Activated naive CD4-positive, alpha-beta T cell treated with Interleukin-2 at 50 U/mL for 16 hours (primary cell): ENCODE data around the gene PPP1CC.

Experiments
- DNase-seq: peaks from one replicate; pipeline ENCODE4 v3.0.0-alpha.2; 2020

Gene PPP1CC

DNA sequence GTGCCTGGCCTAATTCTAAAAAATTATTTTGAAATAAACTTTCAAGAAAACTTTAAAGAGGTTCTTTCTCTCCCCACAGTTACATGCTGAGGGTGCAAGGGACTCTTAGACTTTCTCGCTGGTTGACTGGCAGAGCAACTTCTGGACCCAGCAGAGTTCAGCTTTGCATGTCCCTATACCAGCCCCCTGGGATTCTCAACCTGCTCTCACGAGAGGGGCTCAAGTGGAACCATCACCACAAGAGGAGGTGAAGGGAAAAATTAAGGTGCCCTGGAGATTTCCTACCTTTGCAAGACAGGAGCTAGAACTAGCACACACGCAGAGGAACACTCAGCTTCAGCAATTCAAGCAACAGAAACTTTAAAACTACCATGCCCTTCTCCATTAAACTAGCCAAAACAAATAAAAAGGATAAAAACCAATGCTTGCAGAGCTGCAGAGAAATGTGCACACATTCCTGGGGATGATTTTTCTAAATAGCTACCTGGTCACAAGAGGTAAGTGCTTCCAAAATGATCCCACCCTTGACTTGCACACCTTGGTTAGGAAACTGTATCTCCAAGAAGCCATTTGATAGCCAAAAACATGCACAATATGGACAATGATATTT is 56.3 kb downstream of the PPP1CC start:
- no peak for DNase-seq

DNA sequence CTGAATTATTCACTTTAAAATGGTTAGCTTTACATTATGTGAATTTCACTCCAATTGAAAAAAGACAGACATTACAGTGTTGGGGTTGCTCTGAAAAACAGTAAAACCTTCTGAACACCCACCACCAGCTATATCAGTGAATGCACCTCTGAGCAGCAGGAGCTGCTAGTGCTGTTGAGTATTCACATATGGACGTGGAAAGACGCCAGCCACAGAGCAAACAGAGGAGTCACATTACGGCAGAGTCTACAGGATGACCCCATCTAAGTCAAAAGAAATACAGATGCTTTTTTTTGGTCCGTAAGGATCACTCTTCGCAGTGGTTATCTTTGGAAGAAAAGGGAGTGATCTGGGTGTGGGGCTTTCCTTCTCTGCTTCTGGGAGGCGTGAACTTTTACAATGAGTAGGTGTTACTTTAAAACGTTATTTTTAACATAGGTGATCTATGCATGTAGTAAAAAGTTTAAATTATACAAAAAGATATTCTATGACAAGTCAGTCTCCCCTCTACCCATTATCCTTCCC is 58.3 kb downstream of the PPP1CC start:
- DNase-seq: no peak

DNA sequence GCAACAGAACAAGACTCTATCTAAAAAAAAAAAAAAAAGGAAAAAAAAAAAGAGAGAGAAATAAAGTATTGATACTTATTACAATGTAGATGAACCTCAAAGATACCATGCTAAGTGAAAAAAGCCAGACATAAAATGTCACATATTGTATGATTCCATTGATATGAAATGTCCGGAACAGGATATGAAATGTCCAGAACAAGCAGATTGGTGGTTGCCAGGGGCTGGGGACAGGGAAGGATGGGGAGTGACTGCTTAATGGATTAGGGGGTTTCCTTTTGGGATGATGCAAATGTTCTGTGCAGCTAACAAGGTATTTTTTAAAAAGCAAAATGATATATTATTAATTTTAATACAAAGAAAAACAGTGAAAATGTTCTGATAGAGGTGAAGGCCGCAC is 58.8 kb downstream of the PPP1CC start:
- DNase-seq: no peak

DNA sequence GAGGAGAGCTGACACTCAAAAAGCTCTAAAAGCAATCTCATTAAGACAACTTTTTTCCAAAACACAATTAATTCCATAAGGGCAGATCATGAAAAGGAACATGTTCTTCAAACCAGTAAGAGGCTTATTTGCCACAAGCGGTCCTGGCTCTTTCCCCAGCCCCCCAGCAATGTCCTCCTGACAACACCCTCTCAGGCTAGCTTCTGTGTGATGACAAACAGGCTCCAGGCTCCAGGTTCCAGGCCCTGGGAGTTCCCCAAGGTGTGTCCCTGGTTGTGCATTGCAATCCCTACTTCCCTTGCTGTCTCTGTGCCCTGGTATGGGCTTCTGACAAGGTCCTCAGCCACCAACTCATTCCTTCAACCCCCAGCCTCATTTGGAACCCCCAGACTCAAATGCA is 62.7 kb downstream of the PPP1CC start:
- DNase-seq: no peak

DNA sequence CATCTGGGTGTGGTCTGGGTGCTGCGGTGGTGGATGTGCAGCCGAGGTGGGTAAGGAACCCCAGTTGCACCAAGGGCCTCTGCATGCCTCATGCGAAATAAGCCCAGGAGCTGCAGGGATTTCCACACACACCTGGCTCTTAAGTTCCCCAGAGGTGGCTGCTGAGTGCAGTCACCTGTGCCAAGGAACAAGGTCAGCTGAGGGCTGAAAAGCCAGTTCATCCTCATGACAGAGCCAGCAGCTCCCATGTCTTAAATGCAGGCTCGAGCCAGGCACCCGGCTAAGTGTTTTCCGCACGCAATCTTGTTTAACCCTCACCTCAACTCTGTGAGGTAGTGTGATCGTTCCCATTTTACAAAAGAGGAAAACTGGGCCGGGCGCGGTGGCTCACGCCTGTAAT is 63.5 kb downstream of the PPP1CC start:
- no peak for DNase-seq

DNA sequence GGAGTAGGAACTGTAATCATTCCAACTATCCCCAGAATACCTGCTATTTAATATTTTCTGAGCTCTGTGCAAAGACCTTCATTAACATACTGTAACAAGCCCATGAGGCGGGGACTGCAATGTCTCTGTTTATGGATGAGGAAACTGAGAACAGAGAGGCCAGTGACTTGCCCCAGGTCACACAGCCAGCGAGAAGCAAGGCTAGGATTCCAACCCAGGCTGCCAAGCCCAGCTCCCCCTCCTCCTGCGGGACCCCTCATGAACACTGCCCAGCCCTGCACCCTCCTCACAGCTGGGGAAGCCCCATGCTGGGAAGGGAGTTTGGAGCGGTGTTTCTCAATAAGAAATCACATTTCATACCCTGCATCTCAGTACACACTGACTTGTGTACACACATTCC is 64.7 kb downstream of the PPP1CC start:
- DNase-seq: no peak

DNA sequence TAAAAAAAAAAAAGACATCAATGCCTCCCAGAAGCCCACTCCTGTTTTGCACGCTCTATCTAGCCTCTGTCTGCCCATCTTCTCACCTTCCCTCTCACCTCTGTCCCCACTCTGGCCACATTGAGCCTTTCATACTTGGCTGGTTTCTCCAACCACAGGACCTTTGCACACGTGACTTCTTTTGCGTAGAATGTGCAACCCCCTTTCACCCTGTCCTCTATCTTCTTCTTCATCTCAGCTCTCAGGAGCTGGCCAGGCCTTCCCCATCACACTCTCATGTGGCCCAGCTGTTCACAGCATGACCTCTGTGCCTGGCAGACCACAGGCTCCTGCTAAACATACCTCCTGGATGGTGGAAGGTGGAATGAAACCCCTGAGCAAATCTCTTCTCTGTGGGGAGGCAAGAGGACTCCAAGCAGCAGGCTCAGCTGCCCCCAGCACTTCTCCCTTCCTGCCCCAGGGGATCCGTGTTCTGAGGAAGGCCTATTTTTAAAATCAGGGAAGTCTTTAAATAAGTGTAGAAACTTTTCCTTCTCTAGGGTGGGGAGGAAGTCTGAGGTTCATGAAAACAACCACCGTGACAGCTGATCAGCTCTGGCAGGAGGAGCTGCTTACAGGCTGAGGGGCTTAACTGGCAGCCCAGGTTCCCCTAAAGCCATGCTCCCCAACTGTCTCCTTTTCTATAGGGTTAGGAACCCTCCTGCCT is 65.3 kb downstream of the PPP1CC start:
- no peak for DNase-seq

DNA sequence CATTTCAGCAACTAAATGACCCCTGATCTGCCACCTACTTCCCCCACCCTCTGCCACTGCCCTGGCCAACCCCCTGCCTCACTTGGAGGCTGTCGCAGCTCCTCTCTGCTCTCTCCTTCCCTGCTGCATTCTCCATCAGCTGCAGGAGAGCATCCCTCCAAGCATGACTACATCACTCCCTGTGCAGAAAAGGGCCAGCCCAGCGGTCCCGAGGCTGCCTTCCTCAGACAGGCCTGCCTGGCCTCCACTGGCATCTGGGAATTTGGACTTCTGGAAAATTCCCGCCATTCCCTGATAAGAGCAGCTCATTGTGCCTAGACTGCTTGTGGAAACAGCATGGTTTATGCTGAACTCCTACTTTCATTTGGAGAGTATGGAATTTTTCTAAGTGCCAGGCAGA is 66.5 kb downstream of the PPP1CC start:
- no peak for DNase-seq

DNA sequence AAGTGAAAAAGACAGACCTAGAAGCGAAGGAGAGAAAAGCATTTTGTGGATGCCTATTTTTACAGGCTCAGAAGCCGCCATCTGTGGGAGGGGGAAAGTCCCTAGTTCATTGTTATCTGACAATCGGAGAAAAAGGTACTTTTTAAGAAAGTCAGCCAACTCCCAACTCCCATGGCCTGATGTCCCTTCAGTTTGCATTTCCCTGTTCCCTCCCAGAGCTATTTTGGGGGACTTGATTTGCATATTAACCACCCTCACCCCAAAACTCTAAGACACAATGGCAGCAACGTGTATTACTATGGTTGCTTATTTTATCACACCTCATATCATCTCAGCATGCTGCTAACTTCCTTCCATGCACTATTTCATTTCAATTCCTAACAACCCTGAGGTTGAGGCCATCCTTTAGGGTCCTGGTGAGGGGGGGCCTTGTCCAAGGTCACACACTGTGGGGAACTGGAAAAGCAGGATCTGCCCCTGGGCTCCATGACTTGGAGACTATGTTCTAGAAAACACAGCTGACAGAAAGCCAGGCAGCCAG is 72.5 kb downstream of the PPP1CC start:
- DNase-seq: peak; percentile 47
